NCI-H774 (cell line): ENCODE measurements around the gene SEMA5A.
"Not testable (repeated sequence)": the region's sequence is repeated elsewhere in the genome, so short reads cannot be mapped to it uniquely, and the experiment has no call there.

Experiments
- DNase-seq: peaks from one replicate; lab custom pipeline; 2025; lab: John Stamatoyannopoulos, UW

The SEMA5A gene

DNA sequence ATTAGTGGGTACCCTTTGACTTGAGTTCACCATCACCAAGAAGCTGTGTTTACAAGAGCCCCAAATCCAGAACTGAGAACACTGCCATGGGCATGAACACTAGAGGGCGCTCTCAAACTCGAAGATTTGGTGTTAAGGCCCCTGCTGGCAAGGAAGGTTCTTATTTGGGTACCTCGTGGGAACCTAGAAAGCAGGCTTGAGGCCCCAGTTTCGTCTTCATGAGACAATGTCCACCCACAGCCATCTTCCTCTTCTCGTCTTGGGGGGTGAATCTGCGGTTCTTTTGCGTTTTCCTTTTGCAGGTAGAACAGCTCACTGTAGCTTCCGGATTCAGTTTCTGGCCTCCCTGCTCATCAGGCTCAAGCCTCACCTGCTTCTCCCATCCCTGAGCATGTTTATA, 184.0 kb downstream of the SEMA5A start:
- DNase-seq = peak; percentile 70

DNA sequence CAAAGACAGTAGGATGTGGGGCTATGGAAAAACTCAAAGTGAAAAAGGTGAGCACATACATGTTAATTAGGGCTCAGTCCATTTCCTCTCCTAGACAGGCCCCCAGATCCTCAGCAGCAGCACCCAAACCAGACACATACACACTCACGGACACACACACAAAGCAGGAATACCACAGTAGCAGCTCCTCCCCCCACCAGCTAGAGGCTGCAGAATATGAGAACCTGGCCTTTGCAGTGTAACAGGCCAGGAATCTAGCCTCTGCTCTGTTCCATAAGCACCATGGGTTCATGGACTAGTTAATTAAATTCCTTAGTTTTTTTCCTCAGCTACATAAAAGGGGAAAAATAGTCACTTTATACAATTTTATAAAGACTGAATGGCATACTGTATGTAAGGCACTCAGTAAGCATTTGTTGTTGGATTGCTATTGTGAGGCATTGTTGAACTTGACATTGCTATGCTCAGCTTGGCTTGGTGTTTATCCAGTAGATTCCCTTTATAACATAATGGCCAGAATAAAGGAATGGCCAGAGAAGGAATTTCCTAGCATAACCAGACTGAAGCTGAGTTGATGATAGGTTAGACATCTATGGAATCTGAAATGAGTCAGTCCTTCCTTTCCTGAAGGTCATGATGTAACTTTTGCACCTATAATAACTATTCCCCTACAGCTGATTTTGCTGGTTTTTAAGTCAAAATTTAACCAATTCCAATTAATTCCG, 186.8 kb downstream of the SEMA5A start:
- no peak for DNase-seq

DNA sequence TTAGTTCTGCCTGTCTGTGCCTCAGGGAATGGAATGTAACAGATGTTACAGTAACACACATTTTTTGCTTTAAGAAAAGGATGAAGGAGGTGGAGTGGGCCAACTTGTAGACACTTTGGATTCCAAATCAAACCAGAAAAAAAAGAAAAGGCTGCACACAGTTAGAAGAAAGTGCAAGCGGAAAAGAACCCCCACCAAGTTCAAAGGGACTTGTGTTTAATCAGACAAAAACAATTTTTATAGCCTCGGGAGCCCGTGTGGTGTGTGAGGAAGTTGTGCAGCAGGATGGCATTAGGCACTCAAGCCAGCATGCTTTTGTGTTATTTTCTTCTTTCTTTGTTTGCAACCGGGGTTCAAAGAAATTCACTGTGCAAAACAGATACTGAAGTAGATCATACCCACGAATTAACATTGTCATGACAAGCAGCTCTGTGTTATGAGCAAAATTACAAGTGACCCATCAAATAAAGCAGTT, 189.5 kb downstream of the SEMA5A start:
- DNase-seq = no peak

DNA sequence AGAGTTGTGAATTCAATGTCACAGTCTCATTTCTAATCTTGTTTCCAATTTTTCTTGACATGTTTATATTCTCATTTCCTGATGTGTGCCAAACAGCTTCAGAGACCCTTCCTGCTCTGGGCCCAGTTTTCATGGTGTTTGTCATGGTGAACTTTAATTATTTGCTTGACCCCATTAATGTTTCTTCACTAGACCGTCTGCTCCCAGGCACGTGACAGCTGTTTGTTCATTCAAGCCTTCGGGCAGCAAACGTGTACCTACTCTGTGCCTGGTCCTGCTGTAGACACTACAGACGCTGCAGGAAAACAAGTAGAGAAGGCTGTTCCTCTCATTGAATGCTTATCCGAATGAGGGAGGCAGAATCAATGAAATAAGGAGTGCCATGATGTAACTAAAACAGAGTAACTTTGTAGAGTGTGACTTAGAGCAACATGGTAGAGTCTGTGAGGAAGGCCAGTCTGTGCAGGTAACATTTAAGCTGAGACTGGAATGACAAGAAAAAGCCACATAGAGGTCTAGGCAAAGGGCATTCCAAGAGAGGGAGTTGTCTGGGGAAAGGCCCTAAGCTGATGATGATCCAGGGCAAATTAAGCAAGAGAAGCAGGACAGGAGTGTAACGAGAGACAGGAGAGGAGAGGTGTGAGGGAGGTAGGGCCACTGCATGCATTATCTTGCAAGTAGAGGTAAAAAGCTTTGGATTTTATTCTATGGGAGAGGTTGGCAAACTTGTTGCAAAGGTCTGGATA, 191.4 kb downstream of the SEMA5A start:
- no peak for DNase-seq

DNA sequence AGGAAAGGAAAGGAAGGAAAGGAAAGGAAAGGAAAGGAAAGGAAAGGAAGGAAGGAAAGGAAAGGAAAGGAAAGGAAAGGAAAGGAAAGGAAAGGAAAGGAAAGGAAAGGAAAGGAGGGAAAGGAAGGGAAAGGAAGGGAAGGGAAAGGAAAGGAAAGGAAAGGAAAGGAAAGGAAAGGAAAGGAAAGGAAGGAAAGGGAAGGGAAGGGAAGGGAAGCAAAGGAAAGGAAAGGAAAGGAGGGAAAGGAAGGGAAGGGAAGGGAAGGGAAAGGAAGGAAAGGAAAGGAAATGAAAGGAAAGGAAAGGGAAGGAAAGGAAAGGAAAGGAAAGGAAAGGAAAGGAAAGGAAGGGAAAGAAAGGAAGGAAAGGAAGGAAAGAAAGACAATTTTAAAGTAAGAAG, 192.8 kb downstream of the SEMA5A start:
- DNase-seq = not testable (repeated sequence)

DNA sequence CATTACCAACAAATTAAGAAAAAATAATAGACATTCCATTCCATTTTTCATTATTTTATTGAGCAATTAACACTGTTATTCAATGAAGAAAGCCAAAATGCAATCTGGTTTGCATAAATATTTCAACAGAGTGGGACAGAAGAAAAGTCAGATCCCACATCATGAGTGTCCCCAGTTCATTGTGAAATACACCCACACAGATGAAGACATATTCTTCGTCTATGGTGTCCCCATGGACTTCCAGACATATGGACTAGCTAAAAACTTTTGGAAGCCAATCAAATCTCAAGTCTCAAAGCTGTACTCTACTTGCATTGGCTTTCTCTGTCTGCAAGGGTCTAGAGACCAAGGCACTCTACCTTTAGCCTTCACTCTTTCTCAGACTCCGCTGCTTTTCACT, 194.3 kb downstream of the SEMA5A start:
- no peak for DNase-seq

DNA sequence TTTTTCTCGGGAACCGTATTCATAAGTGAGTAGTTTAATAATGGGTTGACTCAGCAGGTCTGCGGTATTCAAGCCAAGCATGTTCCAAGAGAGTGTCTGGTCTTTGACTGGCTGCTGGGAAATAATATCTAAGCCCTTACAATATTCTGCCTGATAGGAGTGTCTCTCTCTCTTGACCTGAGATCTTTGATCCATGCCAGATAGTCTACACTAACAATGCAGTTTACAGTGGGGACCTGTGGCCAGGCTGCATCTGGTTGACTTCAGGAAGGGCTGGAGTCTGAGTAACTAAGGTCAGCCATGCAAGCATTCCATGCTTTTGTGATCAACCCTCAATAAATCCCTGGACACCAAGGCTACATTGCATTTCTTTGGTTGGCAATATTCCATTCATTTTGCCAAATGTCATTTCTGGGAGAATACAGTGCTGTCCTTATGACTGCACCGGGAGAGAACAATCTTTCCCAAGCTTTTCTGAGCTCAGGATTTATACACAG, 195.5 kb downstream of the SEMA5A start:
- DNase-seq = no peak

DNA sequence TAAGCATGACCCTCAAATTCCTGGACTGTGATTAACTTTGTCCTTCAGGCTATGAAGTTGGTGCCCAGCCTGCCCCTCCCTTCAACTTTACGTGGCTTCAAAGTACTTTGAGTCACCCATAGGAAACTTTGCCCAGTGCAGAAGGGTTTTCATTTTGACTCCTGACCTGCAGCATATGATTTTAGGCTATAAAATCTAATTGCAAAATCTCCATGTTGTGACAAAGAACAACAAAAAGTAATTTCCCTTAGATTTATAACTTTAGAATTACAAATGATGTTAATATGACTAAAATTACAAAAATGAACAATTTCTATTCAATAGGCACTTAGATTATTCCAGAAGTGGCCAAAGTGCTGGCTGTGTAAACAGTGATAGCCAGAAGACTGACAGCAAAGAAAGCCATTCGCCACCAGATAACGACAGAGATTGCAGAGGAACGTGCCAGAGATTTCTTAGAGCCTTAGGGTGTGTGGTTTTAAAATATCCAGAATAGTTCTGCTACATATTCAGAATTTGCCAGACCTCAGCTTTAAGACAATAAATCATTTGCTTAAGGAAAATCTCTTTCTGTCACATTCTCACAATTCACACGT, 197.4 kb downstream of the SEMA5A start:
- DNase-seq = no peak

DNA sequence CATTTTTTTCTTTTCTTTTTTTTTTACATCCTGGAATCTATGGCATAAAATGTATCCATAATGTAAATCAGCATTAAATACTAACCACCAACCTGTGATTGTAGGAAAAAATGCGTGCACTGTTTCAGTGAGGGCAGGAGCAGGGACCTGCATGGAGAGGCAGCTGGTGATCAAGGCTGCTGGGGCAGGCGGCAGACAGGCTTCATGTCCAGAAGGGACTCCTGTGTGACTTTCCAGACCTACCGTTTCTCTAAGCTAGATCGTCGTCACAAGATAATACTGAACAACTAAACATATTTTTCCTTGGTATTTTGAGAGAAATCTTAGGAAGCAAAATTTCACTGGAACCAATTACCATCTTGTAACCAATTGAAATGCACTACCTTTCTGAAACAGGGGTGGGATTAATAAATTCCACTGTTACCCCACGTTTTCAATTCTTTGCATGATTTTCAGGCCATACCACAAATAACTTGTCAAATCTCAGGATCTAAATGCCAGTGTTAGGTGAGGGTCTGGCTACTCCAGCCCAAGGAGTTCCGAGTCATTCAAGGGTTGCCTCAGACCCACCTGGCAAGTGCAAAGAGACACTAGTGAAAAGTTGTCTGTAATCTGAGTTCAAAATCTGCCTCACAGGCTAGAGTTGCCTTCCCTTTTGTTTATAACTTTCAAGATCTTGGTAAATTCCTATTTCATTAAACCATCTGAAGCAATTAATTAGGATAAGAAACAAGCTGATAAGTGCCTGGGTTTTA, 198.2 kb downstream of the SEMA5A start:
- DNase-seq = no peak

DNA sequence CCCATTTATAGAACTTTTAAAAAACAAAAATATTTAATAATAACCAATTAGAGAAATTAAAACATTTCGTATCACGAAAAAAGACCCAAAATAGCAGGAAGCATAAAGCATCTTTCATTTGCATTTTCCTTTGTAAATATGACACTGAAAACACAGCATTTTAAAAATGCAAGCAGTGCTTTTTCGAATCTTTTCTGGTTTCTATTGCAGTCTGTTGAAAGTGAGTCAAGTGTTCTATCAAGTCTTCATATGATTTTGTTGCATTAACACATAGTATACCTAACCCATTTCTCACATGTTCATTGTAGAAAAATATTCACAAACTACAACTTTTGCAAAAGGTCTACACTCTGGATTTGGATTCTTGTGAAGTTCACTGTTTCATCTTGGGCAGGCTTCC, 198.8 kb downstream of the SEMA5A start:
- no peak for DNase-seq

DNA sequence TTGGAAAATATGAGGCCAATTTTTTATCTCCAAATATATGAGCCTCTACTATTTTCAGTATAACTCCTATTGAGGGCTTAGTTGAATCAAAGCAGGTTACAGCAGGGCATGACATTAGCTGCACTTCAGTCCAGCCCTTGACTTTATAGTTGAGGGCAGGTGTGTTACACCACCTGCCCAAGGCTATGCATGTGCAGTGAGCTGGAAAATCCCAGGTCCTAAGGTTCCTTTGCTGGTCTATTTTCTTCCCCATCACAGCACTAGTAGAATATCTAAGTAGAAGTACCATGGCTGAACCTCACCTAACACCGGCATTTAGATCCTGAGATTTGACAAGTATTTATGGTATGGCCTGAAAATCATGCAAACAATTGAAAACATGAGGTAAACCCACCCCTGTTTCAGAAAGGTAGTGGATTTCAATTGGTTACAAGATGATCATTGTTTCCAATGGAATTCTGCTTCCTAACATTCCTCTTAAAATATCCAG, 201.1 kb downstream of the SEMA5A start:
- DNase-seq = peak; percentile 13

DNA sequence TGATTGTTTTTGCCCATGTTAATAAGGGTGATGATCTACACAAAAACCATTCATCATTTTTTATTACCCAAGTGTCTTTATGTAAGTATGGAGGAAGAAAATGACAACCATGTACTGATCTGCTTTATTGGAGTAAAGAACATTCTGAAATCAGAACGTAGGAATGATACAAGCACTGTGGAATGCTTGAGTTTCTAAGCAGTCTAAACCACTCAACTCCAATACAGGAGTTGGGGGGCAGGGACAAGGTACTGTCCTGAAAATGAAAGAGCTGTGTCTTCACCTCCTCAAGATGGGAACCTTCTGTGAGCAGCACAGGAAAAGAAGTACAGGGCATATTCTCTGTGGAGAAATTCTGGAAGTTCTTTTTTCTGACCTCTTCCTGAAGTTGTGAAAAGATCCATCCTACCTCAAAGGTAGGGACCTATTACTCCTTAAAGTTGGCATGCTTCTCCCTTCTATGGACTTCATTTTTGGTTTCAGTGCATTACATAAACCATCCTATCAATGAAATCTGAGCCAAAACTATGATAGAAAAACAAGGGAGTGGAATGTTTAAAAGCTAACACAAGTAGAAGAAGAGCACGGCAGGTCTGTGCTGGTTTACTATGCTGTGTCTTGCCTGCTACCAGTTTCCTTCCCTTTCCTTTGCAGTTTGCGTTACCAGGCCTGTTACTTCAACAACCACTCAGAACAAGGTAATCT, 202.6 kb downstream of the SEMA5A start:
- DNase-seq = no peak

DNA sequence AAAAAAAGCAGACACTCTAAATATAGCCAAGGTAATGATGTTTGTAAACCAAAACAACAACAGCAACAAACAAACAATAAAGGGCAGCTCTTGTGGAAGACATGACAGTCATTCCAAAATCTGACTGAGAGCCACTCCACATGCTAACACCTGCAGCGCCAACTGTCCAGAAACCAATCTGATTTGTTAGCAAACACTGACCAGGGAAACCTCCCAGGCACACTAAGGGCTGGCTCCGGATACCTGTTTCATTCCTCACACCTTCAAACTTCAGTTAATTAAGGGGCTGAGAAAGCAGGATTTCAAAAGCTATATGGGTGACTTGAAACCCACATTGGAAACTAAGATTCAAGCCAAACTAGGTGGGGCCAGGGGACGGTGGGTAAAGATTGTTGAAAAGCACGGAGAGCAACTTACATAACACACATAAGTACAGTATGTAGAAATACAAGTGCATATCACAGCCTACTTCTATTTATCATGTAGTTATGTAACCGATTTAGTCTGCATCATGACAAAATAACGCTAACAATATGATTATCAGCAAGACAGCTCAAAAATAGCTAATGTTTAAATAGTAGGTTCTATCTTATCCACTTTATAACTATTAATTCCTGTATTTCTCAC, 203.6 kb downstream of the SEMA5A start:
- peak; percentile 3 for DNase-seq

DNA sequence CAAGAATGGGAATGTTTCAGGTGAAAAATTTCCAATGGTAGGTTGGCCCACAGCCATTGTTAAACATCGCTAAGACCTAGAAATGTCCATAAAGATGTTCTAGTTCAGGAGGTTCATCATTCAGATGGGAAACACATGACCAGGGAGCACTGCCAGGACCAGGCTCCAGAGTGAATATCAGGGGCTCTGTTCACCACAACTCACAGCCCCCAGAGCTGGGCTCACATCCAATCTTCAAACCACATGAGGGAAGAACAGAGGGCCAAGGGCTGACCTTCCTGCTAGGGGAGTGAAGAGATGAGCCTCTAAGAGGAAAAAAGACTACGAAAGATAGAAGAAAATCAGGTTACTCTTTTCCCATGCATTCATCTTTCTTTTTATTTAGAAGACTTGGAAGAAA, 205.8 kb downstream of the SEMA5A start:
- no peak for DNase-seq

DNA sequence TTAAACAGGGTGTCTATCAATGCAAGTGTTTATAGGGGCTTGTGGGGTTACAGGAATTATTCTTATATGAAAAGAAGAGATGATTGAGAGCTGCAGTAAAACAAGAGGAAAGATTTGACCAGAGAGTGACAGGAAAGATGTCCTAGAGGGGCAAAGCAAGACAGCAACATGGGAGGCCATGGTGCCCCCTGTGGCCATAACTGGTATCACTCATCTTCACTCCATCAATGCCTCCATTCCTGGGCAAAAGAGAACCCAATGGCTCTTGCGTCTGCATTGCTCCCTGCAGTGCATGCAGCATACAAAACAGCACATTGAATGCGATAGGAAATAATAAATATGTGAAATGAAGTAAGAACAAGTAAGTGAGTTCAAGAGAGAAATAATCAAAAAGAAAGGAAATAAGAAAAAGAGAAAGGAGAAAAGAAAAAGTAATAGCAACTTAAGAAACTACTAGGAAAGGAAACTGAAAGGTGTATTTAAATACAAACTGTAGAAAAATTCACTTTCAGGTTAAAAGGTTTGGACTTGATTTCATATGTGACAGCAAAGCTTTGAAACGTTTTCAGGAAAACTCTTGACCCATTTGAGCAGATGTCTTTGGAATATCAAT, 206.6 kb downstream of the SEMA5A start:
- DNase-seq = no peak

DNA sequence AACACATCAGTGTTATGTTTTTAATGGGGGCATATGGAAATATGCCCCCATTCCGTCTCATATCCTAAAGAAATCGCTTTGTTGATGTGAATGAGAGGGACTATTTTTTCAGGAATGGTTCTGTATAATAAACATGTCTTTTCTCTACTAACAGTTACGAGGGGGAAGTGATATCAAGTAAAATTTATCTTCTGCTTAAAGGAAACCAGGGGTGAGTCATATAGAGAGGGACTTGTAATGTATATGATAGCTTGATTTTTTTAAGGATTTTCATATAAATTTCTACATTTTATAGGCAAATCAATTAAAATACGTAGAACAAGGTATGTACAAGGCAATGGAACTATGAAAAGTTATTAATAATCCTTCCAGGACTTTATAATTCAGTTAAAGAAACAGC, 207.1 kb downstream of the SEMA5A start:
- DNase-seq = no peak

DNA sequence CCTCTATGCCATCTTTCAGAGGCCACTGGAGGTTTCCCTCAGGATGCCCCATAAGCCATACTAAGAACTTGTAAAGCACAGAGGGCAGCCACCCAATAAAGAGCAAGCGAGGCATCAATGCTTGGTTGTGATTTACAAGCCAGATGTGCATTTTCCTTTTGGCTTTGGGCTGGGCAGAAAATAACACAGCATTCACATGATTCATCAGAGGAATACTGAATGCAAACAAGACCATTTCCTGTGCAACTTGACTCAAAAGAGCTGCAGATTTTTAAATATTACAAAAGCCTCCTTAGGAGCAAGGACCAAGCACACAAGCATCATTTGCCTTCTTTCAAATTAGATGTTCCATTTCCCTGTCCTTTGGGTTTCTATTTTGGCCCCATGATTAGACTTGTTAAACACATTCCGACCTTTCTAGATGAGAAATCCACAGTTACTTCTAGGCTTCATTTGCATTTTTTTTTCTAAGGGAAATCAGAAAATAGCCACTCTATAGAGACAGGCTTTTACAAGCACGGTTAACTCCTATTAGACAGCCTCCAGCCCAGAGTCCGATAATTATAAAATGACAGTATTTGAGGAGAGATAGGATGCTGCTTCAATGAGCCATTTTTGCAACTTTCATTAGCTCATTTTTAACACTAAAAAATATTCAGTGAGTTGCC, 207.8 kb downstream of the SEMA5A start:
- DNase-seq = no peak

DNA sequence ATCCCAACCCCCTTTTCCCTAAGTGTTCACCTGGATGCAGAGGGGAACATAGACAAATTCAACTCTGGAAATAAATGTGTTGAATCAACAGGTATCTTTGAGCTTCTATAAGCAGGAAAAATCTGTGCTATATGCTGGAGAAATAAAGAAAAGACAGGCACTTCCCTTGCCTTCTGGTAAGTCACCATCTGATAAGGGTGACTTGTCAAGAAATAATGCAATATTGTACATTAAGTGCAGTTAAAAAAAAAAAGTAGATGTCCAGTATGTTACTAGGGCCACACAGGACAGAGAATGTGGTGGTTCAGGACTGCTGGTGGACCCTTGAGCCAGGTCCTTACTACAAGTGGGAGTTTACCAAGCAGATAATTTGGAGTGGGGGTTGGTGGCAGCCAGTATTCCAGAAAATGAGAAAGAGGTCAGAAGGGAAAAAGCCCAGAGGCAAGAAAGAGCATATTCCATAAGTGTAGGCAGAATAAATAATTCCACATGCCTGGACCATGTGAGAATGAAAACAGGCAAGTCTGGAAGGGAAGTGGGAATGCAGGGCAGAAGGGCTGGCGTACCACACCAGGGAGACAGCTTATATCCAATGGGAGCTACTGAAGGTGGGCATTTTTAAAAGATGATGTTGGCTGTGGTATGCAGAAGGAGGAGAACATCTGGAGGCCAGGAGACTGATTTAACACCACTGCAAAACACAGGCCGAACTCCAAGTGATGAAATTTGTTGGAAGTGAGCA, 209.9 kb downstream of the SEMA5A start:
- no peak for DNase-seq

DNA sequence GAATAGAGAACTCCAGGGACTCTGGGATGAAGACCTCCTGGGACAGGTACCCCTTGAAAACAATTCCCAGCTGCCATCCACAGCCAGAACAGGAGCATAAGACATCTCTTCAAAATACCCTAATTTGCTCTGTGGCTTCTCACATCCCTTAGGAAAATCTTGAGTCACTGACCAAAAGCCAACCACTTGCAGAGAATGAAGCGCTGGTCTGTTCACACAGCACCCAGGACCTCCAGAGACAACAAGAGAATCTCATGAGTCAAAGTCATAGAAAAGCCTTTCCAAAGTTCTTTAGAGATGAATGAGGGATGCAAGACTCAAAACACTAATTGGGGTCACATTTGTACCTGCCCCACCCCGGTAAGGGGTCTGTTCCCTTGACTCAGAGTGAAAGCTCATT, 210.6 kb downstream of the SEMA5A start:
- DNase-seq = no peak
